ENCODE data around the gene ABLIM2. TPM values are rescaled to one million over a fixed set of nuclear protein-coding genes. Genes with fewer than 3 reads are reported as not detected.

The ABLIM2 gene
- total and polyA plus RNA-seq, 3 donors from 2014 or later, result 5.2 to 7.5 (median 6.9) TPM

GRCh38 chr4:7973545-7973981 lies 185.1 kb downstream of the ABLIM2 start:
- no peaks in the 10 kb centered on the region for H3K36me3 ChIP-seq (ENCODE audit: low read depth, missing control alignments)
- TF ChIP-seq CTCF (IDR thresholded peaks at IDR 0.05) (no peak), POLR2A (IDR thresholded peaks at IDR 0.05) (no peak)
- H3K27me3 ChIP-seq, result no peaks in the 10 kb centered on the region
- H3K27ac ChIP-seq, result no peak overlapping the region
- no peak overlapping the region for H3K4me3 ChIP-seq
- no peaks in the 10 kb centered on the region for H3K4me1 ChIP-seq
- WGBS, 2 donors, result 81 to 83% methylated on average over 6 to 10 of the region's 10 CpGs
- H3K9me3 ChIP-seq, result no peaks in the 10 kb centered on the region
- no peak for DNase-seq
- intact Hi-C loops (cut with DNase I; ENCODE audit: low total_unique reads), result no loop called here

GRCh38 chr4:7971881-7972500 lies 186.6 kb downstream of the ABLIM2 start:
- H3K27me3 ChIP-seq, result no peaks in the 10 kb centered on the region
- no peak for DNase-seq
- H3K36me3 ChIP-seq (ENCODE audit: low read depth, missing control alignments), result no peaks in the 10 kb centered on the region
- no peak overlapping the region for H3K27ac ChIP-seq
- H3K9me3 ChIP-seq, result no peaks in the 10 kb centered on the region
- intact Hi-C loops (cut with DNase I; ENCODE audit: low total_unique reads), result no loop called here
- TF ChIP-seq CTCF (IDR thresholded peaks at IDR 0.05) (no peak), POLR2A (IDR thresholded peaks at IDR 0.05) (no peak)
- no peak overlapping the region for H3K4me3 ChIP-seq
- no peaks in the 10 kb centered on the region for H3K4me1 ChIP-seq
- 93 to 96% methylated on average over 10 to 13 of the region's 13 CpGs for WGBS, 2 donors

DNA sequence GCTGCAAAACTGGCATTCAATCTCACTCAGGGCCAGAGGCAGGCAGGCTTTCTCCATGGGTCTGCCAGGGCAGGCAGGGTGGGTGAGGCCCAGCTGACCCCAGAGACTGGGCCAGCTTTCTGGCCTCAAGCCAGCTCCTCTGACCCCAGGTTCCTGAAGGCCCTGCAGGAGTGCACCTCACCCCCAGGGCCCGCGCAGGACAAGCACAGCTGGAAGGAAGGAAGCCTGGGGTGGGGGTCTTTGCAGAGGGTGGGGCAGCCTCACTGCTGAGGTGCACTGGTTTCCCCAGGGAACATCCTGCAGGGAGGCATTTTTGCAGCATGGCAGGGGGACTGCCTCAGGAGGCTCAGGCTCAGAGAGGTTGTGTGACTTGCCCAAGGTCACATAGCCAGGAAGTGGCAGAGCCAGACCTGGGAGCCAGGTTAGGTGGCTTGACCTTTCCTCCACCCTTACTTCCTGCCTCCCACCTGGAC lies 187.4 kb downstream of the ABLIM2 start:
- H3K4me1 ChIP-seq, result no peaks in the 10 kb centered on the region
- WGBS, 2 donors, result 76 to 100% methylated on average over 1 to 2 of the region's 2 CpGs
- intact Hi-C loops (cut with DNase I; ENCODE audit: low total_unique reads), result no loop called here

GRCh38 chr4:7970361-7970946 lies 188.2 kb downstream of the ABLIM2 start:
- Histone ChIP-seq H3K4me3 (no peak overlapping the region), H3K4me1 (no peaks in the 10 kb centered on the region), H3K27me3 (no peaks in the 10 kb centered on the region), H3K9me3 (no peaks in the 10 kb centered on the region), H3K36me3 (ENCODE audit: low read depth, missing control alignments) (no peaks in the 10 kb centered on the region), H3K27ac (no peak overlapping the region)
- intact Hi-C loops (cut with DNase I; ENCODE audit: low total_unique reads), result no loop called here
- DNase-seq, result no peak
- no peak for TF ChIP-seq POLR2A (IDR thresholded peaks at IDR 0.05)
- no peak for TF ChIP-seq CTCF (IDR thresholded peaks at IDR 0.05)
- WGBS, 2 donors, result 80 to 82% methylated on average over 8 to 13 of the region's 13 CpGs

More for the DNA sequence above, 187.4 kb downstream of the ABLIM2 start:
- no peaks in the 10 kb centered on the region for H3K9me3 ChIP-seq
- TF ChIP-seq CTCF (IDR thresholded peaks at IDR 0.05), result no peak
- no peak for TF ChIP-seq POLR2A (IDR thresholded peaks at IDR 0.05)
- H3K27ac ChIP-seq, result no peak overlapping the region
- no peak for DNase-seq
- H3K4me3 ChIP-seq, result no peak overlapping the region
- H3K36me3 ChIP-seq (ENCODE audit: low read depth, missing control alignments), result no peaks in the 10 kb centered on the region
- no peaks in the 10 kb centered on the region for H3K27me3 ChIP-seq
